ENCODE data around the gene KCTD1.

- TF ChIP-seq EZH2 (IDR thresholded peaks at IDR 0.05; ENCODE audit: borderline replicate concordance, insufficient read depth, low read depth, low read length, poor library complexity, severe bottlenecking) (no peak), CTCF (IDR thresholded peaks at IDR 0.05) (no peak)
Measured at GRCh38 chr18:26429535-26430226, 118.7 kb downstream of the KCTD1 start.

Data from B cell (primary cell).